Esophagus squamous epithelium (tissue), 5 donors: ENCODE results near the gene INAVA. TPM values are rescaled to one million over a fixed set of nuclear protein-coding genes. Genes with fewer than 3 reads are reported as not detected.

Source experiments
- DNase-seq: peaks from one replicate; lab custom pipeline; 2025; lab: John Stamatoyannopoulos, UW
- H3K27ac ChIP-seq, 4 donors: fragments of 200-600 bp; sonication (generic); one replicate each; pipeline ENCODE4 v1.5.1; 2016 to 2019; ENCODE audit warnings: mild to moderate bottlenecking in 1 of 4
- H3K27me3 ChIP-seq, 4 donors: fragments of 200-600 bp; sonication (generic); 1 replicate in 3 of 4; 2 replicates in 1 of 4; pipeline versions ENCODE4 v1.5.1 to v1.6.0; 2017 to 2021; ENCODE audit warnings: antibody characterized with exemption in 1 of 4
- H3K36me3 ChIP-seq, 3 donors: fragments of 200-600 bp; sonication (generic); one replicate each; pipeline ENCODE4 v1.5.1; 2016 to 2019
- H3K4me1 ChIP-seq, 3 donors: fragments of 200-600 bp; sonication (generic); one replicate each; pipeline ENCODE4 v1.5.1; 2017 to 2019
- H3K4me3 ChIP-seq, 4 donors: fragments of 200-600 bp; sonication (generic); 1 replicate in 3 of 4; 2 replicates in 1 of 4; pipeline ENCODE4 v1.5.1; 2016 to 2019; ENCODE audit warnings: mild to moderate bottlenecking in 2 of 4, moderate library complexity in 1 of 4
- H3K9me3 ChIP-seq, 3 donors: fragments of 200-600 bp; sonication (generic); one replicate each; pipeline ENCODE4 v1.5.1; 2016 to 2019
- POLR2A ChIP-seq, 4 donors: fragments of 450-650 bp; IDR thresholded peaks; one replicate each; pipeline ENCODE4 v1.6.1; 2017; ENCODE audit warnings: antibody characterized with exemption in 4 of 4, mild to moderate bottlenecking in 4 of 4, moderate library complexity in 3 of 4
- WGBS, 2 donors: methylation state at CpG; one replicate each; pipeline ENCODE4 v1.1.5; 2018; 5-methylcytosine and 5-hydroxymethylcytosine counted together
- intact Hi-C: fragments of 100-400 bp; cut with DNase I; formaldehyde crosslinking; loops from one replicate; pipeline ENCODE4 v1.15.0; 2022
- total RNA-seq, 4 donors: library from RNA; depleted of rRNA; stranded (reverse); fragments of >200 nt; gene quantifications; one replicate each; pipeline ENCODE4 v1.1.0, GENCODE V29; 2016
- TF ChIP-seq, protein P1 (sequence below), 6 experiments: fragments of 450-650 bp in 4 of 6; fragments of 200-600 bp in 2 of 6; sonication (generic) in 2 of 6; IDR thresholded peaks; one replicate each; pipeline ENCODE4 v1.5.1; 2016 to 2019; ENCODE audit warnings: antibody characterized with exemption in 6 of 6, mild to moderate bottlenecking in 4 of 6, moderate library complexity in 4 of 6
- donor health status: DM: yes; HTN: yes; CAD: no.

INAVA gene
- total RNA-seq, 4 donors from 2014 or later, result 45.6 to 102 (median 58.4) TPM

GRCh38 chr1:200875416-200875815, 19.3 kb upstream of the INAVA start:
- Histone ChIP-seq H3K27me3 (peaks cover 0 to 89% (median 11%) of the 10 kb centered on the region in 4 donors), H3K27ac (no peak overlapping the region), H3K4me3 (no peak overlapping the region), H3K4me1 (peaks cover 5 to 16% (median 12%) of the 10 kb centered on the region in 3 donors), H3K9me3 (no peaks in the 10 kb centered on the region), H3K36me3 (no peaks in the 10 kb centered on the region)
- TF ChIP-seq POLR2A (IDR thresholded peaks at IDR 0.05), result no peak
- TF ChIP-seq, protein P1, sequence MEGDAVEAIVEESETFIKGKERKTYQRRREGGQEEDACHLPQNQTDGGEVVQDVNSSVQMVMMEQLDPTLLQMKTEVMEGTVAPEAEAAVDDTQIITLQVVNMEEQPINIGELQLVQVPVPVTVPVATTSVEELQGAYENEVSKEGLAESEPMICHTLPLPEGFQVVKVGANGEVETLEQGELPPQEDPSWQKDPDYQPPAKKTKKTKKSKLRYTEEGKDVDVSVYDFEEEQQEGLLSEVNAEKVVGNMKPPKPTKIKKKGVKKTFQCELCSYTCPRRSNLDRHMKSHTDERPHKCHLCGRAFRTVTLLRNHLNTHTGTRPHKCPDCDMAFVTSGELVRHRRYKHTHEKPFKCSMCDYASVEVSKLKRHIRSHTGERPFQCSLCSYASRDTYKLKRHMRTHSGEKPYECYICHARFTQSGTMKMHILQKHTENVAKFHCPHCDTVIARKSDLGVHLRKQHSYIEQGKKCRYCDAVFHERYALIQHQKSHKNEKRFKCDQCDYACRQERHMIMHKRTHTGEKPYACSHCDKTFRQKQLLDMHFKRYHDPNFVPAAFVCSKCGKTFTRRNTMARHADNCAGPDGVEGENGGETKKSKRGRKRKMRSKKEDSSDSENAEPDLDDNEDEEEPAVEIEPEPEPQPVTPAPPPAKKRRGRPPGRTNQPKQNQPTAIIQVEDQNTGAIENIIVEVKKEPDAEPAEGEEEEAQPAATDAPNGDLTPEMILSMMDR (IDR thresholded peaks at IDR 0.05), result no peak
- WGBS, 2 donors, result 84 to 86% methylated on average over 4 to 5 of the region's 5 CpGs
- no peak for DNase-seq
- intact Hi-C loops, result no loop called here

- no peak overlapping the region for H3K4me3 ChIP-seq
- WGBS, 2 donors, result 65 to 71% methylated on average over 3 of the region's 3 CpGs
- intact Hi-C loops, result no loop called here
Observed at GRCh38 chr1:200877010-200877409, 17.7 kb upstream of the INAVA start.

DNA sequence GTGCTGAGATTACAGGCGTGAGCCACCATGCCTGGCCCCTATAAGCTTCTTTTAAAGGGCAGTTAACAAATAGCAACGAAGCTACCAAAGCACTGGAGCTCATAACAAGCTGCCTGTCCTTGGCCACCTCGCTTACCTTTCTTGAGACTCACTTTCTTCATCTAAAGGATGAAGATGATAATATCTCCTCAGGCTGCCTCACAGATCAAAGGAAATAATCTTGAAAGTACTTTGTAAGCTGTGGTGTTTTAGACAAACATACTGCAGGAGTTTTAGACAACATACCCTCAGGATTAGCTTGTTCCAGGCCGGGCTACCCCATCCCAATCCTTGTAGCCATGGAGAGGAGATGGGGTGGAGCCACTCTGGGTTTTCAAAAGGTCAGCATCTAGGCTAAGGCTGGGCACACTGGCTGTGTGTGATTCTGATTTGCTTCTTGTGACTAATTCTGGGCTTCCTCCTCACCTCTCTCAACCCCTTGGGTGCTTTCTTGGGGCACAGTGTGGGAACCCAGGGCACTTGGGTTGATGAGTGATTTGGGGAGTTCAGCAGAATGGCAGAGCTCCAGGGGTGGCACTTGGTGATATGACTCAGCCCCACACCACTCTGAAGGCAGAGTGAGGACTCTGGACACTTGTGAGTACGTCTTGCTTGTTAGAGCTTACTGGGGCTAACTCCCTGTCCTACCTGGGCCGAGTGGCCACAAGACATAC, 16.7 kb upstream of the INAVA start:
- intact Hi-C loops, result no loop called here
- TF ChIP-seq, protein P1 (IDR thresholded peaks at IDR 0.05), result no peak
- TF ChIP-seq POLR2A (IDR thresholded peaks at IDR 0.05), result no peak
- Histone ChIP-seq H3K4me1 (peaks cover 5 to 10% (median 9%) of the 10 kb centered on the region in 3 donors), H3K36me3 (no peaks in the 10 kb centered on the region), H3K9me3 (no peaks in the 10 kb centered on the region), H3K27me3 (peaks cover 0 to 63% (median 8%) of the 10 kb centered on the region in 4 donors), H3K27ac (no peak overlapping the region), H3K4me3 (no peak overlapping the region)
- 58 to 79% methylated on average over 6 of the region's 6 CpGs for WGBS, 2 donors
- no peak for DNase-seq

More at GRCh38 chr1:200877010-200877409, 17.7 kb upstream of the INAVA start:
- no peaks in the 10 kb centered on the region for H3K36me3 ChIP-seq
- H3K27ac ChIP-seq, result no peak overlapping the region
- H3K27me3 ChIP-seq, result peaks cover 0 to 73% (median 11%) of the 10 kb centered on the region in 4 donors
- TF ChIP-seq, protein P1 (IDR thresholded peaks at IDR 0.05), result no peak
- TF ChIP-seq POLR2A (IDR thresholded peaks at IDR 0.05), result no peak
- DNase-seq, result no peak
- no peaks in the 10 kb centered on the region for H3K9me3 ChIP-seq
- H3K4me1 ChIP-seq, result peaks cover 5 to 16% (median 12%) of the 10 kb centered on the region in 3 donors

GRCh38 chr1:200880212-200880611, 14.5 kb upstream of the INAVA start:
- no peaks in the 10 kb centered on the region for H3K4me1 ChIP-seq
- TF ChIP-seq, protein P1 (IDR thresholded peaks at IDR 0.05), result no peak
- no peak for TF ChIP-seq POLR2A (IDR thresholded peaks at IDR 0.05)
- WGBS, 2 donors, result 57 to 73% methylated on average over 2 to 3 of the region's 3 CpGs
- H3K4me3 ChIP-seq, result no peak overlapping the region
- intact Hi-C loops, result loop anchor here (10.0 kb wide), 1 partner anchor 85 kb away; no protein-coding TSS in a partner anchor
- H3K36me3 ChIP-seq, result no peaks in the 10 kb centered on the region
- no peak overlapping the region for H3K27ac ChIP-seq
- DNase-seq, result no peak
- H3K9me3 ChIP-seq, result no peaks in the 10 kb centered on the region
- H3K27me3 ChIP-seq, result peaks cover 0 to 41% (median 0%) of the 10 kb centered on the region in 4 donors

- no peaks in the 10 kb centered on the region for H3K9me3 ChIP-seq
- H3K27me3 ChIP-seq, result peaks cover 0 to 20% (median 0%) of the 10 kb centered on the region in 4 donors
- no peak overlapping the region for H3K4me3 ChIP-seq
- DNase-seq, result no peak
- intact Hi-C loops, result loop anchor here (10.0 kb wide), 1 partner anchor 82 kb away; no protein-coding TSS in a partner anchor
- TF ChIP-seq POLR2A (IDR thresholded peaks at IDR 0.05), result no peak
- TF ChIP-seq, protein P1 (IDR thresholded peaks at IDR 0.05), result no peak
- 61 to 83% methylated on average over 3 of the region's 3 CpGs for WGBS, 2 donors
- no peak overlapping the region for H3K27ac ChIP-seq
- no peaks in the 10 kb centered on the region for H3K4me1 ChIP-seq
- no peaks in the 10 kb centered on the region for H3K36me3 ChIP-seq
Observed at GRCh38 chr1:200883118-200883517, 11.6 kb upstream of the INAVA start.
